Astrocyte (in vitro differentiated cells and primary cell): ENCODE data around the gene P2RX4. TPM values are rescaled to one million over a fixed set of nuclear protein-coding genes. Genes with fewer than 3 reads are reported as not detected.

Experiments
- DNase-seq: peaks from one replicate; pipeline ENCODE4 v3.0.0-alpha.2; 2010; ENCODE audit warnings: low read depth
- FAIRE-seq: peaks from 2 replicates; lab custom pipeline; 2011; peaks lifted over from hg19 to GRCh38; lab: Jason Lieb, UNC
- H2AFZ ChIP-seq: 2 replicates; pipeline ENCODE4 v1.6.0; 2012; ENCODE audit warnings: low read depth, low read length, inconsistent platforms
- H3K27ac ChIP-seq: 2 replicates; pipeline ENCODE4 v1.5.1; 2011; ENCODE audit warnings: low read depth, low read length, inconsistent platforms
- H3K27me3 ChIP-seq: 2 replicates; pipeline ENCODE4 v1.6.0; 2011; ENCODE audit warnings: low read length, inconsistent platforms; ENCODE audit not compliant: insufficient read depth
- H3K36me3 ChIP-seq: 2 replicates; pipeline ENCODE4 v1.5.1; 2011; ENCODE audit warnings: low read length, inconsistent platforms; ENCODE audit not compliant: insufficient read depth
- H3K4me1 ChIP-seq: 2 replicates; pipeline ENCODE4 v1.5.1; 2011; ENCODE audit warnings: low read length, inconsistent platforms; ENCODE audit not compliant: insufficient read depth
- H3K4me2 ChIP-seq: 2 replicates; pipeline ENCODE4 v1.6.0; 2012; ENCODE audit warnings: low read length, inconsistent platforms
- H3K4me3 ChIP-seq: 2 replicates; pipeline ENCODE4 v1.5.1; 2011; ENCODE audit warnings: low read depth, mild to moderate bottlenecking, low read length, inconsistent platforms; ENCODE audit not compliant: insufficient read depth
- H3K79me2 ChIP-seq: 2 replicates; pipeline ENCODE4 v1.6.0; 2012; ENCODE audit warnings: mild to moderate bottlenecking, low read length, inconsistent platforms; ENCODE audit not compliant: insufficient read depth
- H3K9ac ChIP-seq: 2 replicates; pipeline ENCODE4 v1.6.0; 2012; ENCODE audit warnings: mild to moderate bottlenecking, low read length, inconsistent platforms
- H3K9me3 ChIP-seq: 2 replicates; pipeline ENCODE4 v1.5.1; 2012; ENCODE audit warnings: low read depth, mild to moderate bottlenecking, low read length, inconsistent platforms; ENCODE audit not compliant: insufficient read depth
- H4K20me1 ChIP-seq: 2 replicates; pipeline ENCODE4 v1.6.0; 2012; ENCODE audit warnings: low read length, inconsistent platforms; ENCODE audit not compliant: insufficient read depth
- H3K27ac Mint-ChIP-seq: one replicate; pipeline ENCODE4 v1.8.0; 2021; ENCODE audit warnings: mild to moderate bottlenecking, mixed read lengths; ENCODE audit not compliant: unreplicated experiment
- H3K27me3 Mint-ChIP-seq: one replicate; pipeline ENCODE4 v1.8.0; 2021; ENCODE audit warnings: low read depth, mixed read lengths; ENCODE audit not compliant: unreplicated experiment
- H3K36me3 Mint-ChIP-seq: one replicate; pipeline ENCODE4 v1.8.0; 2021; ENCODE audit warnings: low read depth, mixed read lengths; ENCODE audit not compliant: unreplicated experiment
- H3K4me1 Mint-ChIP-seq: one replicate; pipeline ENCODE4 v1.8.0; 2021; ENCODE audit warnings: low read depth, mixed read lengths; ENCODE audit not compliant: unreplicated experiment
- H3K4me3 Mint-ChIP-seq: one replicate; pipeline ENCODE4 v1.8.0; 2021; ENCODE audit warnings: mild to moderate bottlenecking, moderate library complexity, mixed read lengths; ENCODE audit not compliant: unreplicated experiment
- H3K9me3 Mint-ChIP-seq: one replicate; pipeline ENCODE4 v1.8.0; 2021; ENCODE audit warnings: mild to moderate bottlenecking, mixed read lengths; ENCODE audit not compliant: unreplicated experiment
- EZH2 ChIP-seq: IDR thresholded peaks from 2 replicates; pipeline ENCODE4 v1.6.1; 2012; ENCODE audit warnings: mild to moderate bottlenecking, low read length, inconsistent platforms; ENCODE audit not compliant: insufficient read depth
- total RNA-seq: library from RNA; stranded (reverse); gene quantifications from 2 replicates; pipeline ENCODE4 v1.2.1, GENCODE V29; 2021
- TF ChIP-seq, protein P1 (sequence below): IDR thresholded peaks from 2 replicates; pipeline ENCODE4 v1.5.1; 2011; ENCODE audit warnings: low read depth, mild to moderate bottlenecking, inconsistent platforms, low read length, moderate library complexity; ENCODE audit not compliant: insufficient read depth

The P2RX4 gene
- total RNA-seq, 1 donor from 2014 or later, result 13.9 TPM

DNA sequence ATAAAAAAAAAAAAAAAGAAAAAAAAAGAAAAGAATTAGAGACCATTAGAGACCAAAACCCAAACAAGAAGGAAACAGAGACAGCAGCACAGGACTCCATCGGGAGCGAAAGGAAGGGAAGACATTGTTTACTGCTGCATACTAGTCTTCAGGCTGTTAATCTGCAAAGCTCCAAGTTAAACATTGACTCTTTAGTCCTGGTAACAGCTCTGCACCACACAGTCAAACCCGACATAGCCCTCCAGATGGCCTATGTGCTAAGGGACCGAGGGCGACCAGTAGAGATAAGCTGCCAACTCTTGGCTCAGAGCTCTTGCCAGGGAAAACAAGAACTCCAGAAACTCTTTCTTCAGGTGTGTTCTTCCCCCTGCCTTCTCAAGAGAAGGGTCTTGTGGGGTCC is 7.8 kb downstream of the P2RX4 start:
- H3K79me2 ChIP-seq, result no peaks in the 10 kb centered on the region
- Mint-ChIP-seq H3K27ac (no peak overlapping the region), H3K27me3 (no peaks in the 10 kb centered on the region), H3K4me1 (peaks cover 16% of the 10 kb centered on the region), H3K4me3 (no peak overlapping the region), H3K36me3 (peaks cover 8% of the 10 kb centered on the region), H3K9me3 (no peaks in the 10 kb centered on the region)
- no peak overlapping the region for H2AFZ ChIP-seq
- H3K4me1 ChIP-seq, result peaks cover 9% of the 10 kb centered on the region
- H3K4me2 ChIP-seq, result no peak overlapping the region
- H3K9me3 ChIP-seq, result no peaks in the 10 kb centered on the region
- no peak overlapping the region for H3K27ac ChIP-seq
- no peak overlapping the region for H3K4me3 ChIP-seq
- FAIRE-seq (no peak), DNase-seq (no peak)
- H4K20me1 ChIP-seq, result peaks cover 9% of the 10 kb centered on the region
- TF ChIP-seq, protein P1, sequence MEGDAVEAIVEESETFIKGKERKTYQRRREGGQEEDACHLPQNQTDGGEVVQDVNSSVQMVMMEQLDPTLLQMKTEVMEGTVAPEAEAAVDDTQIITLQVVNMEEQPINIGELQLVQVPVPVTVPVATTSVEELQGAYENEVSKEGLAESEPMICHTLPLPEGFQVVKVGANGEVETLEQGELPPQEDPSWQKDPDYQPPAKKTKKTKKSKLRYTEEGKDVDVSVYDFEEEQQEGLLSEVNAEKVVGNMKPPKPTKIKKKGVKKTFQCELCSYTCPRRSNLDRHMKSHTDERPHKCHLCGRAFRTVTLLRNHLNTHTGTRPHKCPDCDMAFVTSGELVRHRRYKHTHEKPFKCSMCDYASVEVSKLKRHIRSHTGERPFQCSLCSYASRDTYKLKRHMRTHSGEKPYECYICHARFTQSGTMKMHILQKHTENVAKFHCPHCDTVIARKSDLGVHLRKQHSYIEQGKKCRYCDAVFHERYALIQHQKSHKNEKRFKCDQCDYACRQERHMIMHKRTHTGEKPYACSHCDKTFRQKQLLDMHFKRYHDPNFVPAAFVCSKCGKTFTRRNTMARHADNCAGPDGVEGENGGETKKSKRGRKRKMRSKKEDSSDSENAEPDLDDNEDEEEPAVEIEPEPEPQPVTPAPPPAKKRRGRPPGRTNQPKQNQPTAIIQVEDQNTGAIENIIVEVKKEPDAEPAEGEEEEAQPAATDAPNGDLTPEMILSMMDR, result no peak
- no peak for TF ChIP-seq EZH2
- H3K9ac ChIP-seq, result no peak overlapping the region
- H3K27me3 ChIP-seq, result no peaks in the 10 kb centered on the region
- no peaks in the 10 kb centered on the region for H3K36me3 ChIP-seq

DNA sequence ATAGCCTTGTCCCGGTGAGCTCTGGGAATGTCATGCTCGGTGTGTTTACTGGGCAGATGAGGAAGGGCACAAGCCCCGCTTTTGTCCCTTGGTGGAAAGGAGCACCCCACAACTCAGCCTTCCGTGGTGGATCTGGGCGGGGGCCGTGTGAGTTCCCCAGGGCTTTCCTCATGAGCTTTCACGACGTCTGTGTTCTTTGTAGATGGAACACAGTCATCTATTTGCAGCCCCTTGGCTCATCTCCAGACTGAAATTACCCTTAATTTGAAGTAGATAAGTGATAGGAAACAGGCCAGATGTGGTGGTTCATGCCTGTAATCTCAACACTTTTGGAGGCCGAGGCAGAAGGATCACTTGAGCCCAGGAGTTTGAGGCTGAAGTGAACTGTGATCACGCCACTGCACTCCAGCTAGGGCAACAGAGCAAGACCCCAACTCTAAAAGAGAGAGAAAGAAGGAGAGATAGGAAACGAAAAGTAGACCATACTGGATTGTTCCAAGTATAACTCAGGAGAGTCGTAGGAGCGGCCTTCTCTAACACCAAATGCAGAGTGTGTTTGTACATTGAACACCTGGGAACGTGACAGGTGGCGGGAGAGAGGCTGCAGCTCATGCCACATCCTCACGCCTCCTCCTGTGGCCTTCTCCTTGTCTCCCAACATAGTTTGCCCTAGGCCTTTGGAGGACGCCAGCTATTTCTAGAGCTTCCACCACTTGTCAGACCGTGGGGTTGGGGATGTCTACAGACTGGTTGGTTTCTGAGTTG is 8.8 kb downstream of the P2RX4 start:
- Histone ChIP-seq H3K9me3 (no peaks in the 10 kb centered on the region), H3K4me3 (no peak overlapping the region), H3K4me1 (peaks cover 9% of the 10 kb centered on the region), H3K9ac (no peak overlapping the region), H3K79me2 (no peaks in the 10 kb centered on the region), H3K27me3 (no peaks in the 10 kb centered on the region), H4K20me1 (peaks cover 6% of the 10 kb centered on the region), H3K4me2 (no peak overlapping the region), H3K27ac (no peak overlapping the region), H3K36me3 (no peaks in the 10 kb centered on the region), H2AFZ (no peak overlapping the region)
- no peak for DNase-seq
- no peak overlapping the region for H3K4me3 Mint-ChIP-seq
- peaks cover 16% of the 10 kb centered on the region for H3K4me1 Mint-ChIP-seq
- H3K36me3 Mint-ChIP-seq, result peaks cover 8% of the 10 kb centered on the region
- H3K27ac Mint-ChIP-seq, result no peak overlapping the region
- FAIRE-seq, result no peak
- TF ChIP-seq, protein P1, result no peak
- no peak for TF ChIP-seq EZH2
- H3K27me3 Mint-ChIP-seq, result no peaks in the 10 kb centered on the region
- H3K9me3 Mint-ChIP-seq, result no peaks in the 10 kb centered on the region

DNA sequence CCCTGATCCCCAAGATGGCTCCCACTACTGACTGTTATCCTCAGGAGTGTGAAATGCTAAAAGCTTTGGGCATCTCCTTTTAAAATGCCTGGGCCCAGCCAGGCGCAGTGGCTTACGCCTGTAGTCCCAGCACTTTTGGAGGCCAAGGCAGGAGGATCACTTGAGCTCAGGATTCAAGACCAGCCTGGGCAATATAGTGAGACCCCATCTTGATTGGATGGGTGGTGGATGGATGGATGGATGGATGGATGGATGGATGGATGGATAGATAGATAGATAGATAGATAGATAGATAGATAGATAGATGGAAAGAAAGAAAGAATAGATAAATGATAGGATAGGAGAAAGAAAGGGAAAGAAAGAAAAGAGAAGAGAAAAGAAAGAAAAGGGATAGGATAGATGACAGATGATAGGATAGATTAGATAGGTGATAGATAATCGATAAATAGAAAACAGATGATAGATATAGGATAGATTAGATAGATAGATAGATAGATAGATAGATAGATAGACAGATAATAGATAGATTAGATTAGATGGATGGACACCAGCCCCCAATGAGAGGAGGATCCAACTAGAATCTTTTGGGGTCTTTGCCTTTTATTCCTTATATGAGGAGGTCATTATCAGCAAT is 9.5 kb downstream of the P2RX4 start:
- DNase-seq (no peak), FAIRE-seq (no peak)
- H3K79me2 ChIP-seq, result no peaks in the 10 kb centered on the region
- Mint-ChIP-seq H3K36me3 (peaks cover 8% of the 10 kb centered on the region), H3K27ac (no peak overlapping the region), H3K9me3 (no peaks in the 10 kb centered on the region), H3K4me1 (peaks cover 12% of the 10 kb centered on the region), H3K27me3 (no peaks in the 10 kb centered on the region), H3K4me3 (no peak overlapping the region)
- H3K9ac ChIP-seq, result no peak overlapping the region
- no peak overlapping the region for H3K4me3 ChIP-seq
- H3K27me3 ChIP-seq, result no peaks in the 10 kb centered on the region
- peaks cover 6% of the 10 kb centered on the region for H4K20me1 ChIP-seq
- H3K9me3 ChIP-seq, result no peaks in the 10 kb centered on the region
- no peak overlapping the region for H3K4me2 ChIP-seq
- peaks cover 7% of the 10 kb centered on the region for H3K4me1 ChIP-seq
- TF ChIP-seq EZH2, result no peak
- TF ChIP-seq, protein P1, result no peak
- no peak overlapping the region for H2AFZ ChIP-seq
- no peaks in the 10 kb centered on the region for H3K36me3 ChIP-seq
- H3K27ac ChIP-seq, result no peak overlapping the region
